ENCODE measurements around the gene DENND5A. TPM values are rescaled to one million over a fixed set of nuclear protein-coding genes. Genes with fewer than 3 reads are reported as not detected.

The DENND5A gene
- total and polyA plus RNA-seq, 2 of the 8 experiments (the other 6 are each of a cell fraction or from before 2014, with no cell fraction given), result 65.7 to 139 TPM

GRCh38 chr11:9203691-9204311 lies 61.3 kb downstream of the DENND5A start (continued):
- TF ChIP-seq SUZ12 (IDR thresholded peaks at IDR 0.05; ENCODE audit: low read length), result no peak
- TF ChIP-seq CBX8 (IDR thresholded peaks at IDR 0.05; ENCODE audit: borderline replicate concordance, low read depth, low read length), result no peak
- peak; percentile 39 to 59 (median 54) for TF ChIP-seq CTCF (IDR thresholded peaks at IDR 0.05; ENCODE audit: control extremely low read depth in 1 of 3, insufficient read depth in 1 of 3, low read depth in 1 of 3, low read length in 3 of 3)

All from H1 (cell line).